ENCODE data around the gene INMT. TPM values are rescaled to one million over a fixed set of nuclear protein-coding genes. Genes with fewer than 3 reads are reported as not detected.

INMT gene
- total and polyA plus RNA-seq, 10 of the 15 experiments (the other 5 are each of a cell fraction or from before 2014, with no cell fraction given): 0.03 to 0.20 (median 0.10) TPM; not detected in 7

- H3K4me3 ChIP-seq: no peak overlapping the region
- RAD21 ChIA-PET (ENCODE audit: unreplicated experiment): no interaction called here
- intact Hi-C loops (cut with micrococcal nuclease; ENCODE audit: unreplicated experiment): no loop called here
- no peaks in the 10 kb centered on the region for H4K20me1 ChIP-seq (ENCODE audit: control insufficient read depth, insufficient read depth)
- no peak for DNase-seq (ENCODE audit: low read depth, low spot score)
- CTCF ChIA-PET: interaction anchor here (1.0 kb wide), 1 partner anchor 332 kb away, joined by 4 read pairs; no protein-coding TSS in a partner anchor
- WGBS (ENCODE audit: insufficient coverage, insufficient replicate concordance, low lambda C conversion rate, missing lambda C conversion rate): 75% methylated on average over 4 of the region's 4 CpGs
- SMC1A ChIA-PET (ENCODE audit: uncharacterized antibody, unreplicated experiment): interaction anchor here (1.0 kb wide), 1 partner anchor 27 kb away, joined by 3 read pairs; no protein-coding TSS in a partner anchor
- H3K27me3 ChIP-seq (replicated peaks in 1 of 2; ENCODE audit: control insufficient read depth in 2 of 2, insufficient read depth in 2 of 2, low read length in 1 of 2): no peaks in the 10 kb centered on the region
- H3K4me2 ChIP-seq (ENCODE audit: control insufficient read depth, insufficient read depth): no peak overlapping the region
- no peaks in the 10 kb centered on the region for H3K79me2 ChIP-seq (ENCODE audit: control insufficient read depth, insufficient read depth, low read length)
- H3K27ac ChIP-seq (ENCODE audit: control insufficient read depth, insufficient read depth): no peak overlapping the region
- in situ Hi-C loops (cut with MboI): no loop called here
- POLR2A ChIA-PET: no interaction called here
- no peak overlapping the region for H3K9ac ChIP-seq (ENCODE audit: control insufficient read depth, insufficient read depth, low read length)
- FAIRE-seq: no peak
- no peak overlapping the region for H2AFZ ChIP-seq (ENCODE audit: control insufficient read depth, low read depth, low read length)
- H3K4me1 ChIP-seq (ENCODE audit: control insufficient read depth, insufficient read depth, low read length): no peaks in the 10 kb centered on the region
- no peak for ATAC-seq
- no peaks in the 10 kb centered on the region for H3K36me3 ChIP-seq (ENCODE audit: control insufficient read depth in 2 of 2, insufficient read depth in 2 of 2, low read length in 1 of 2)
- H3K9me3 ChIP-seq (replicated peaks; ENCODE audit: control insufficient read depth, insufficient read depth, low read length): no peaks in the 10 kb centered on the region
- TF ChIP-seq MEF2B (IDR thresholded peaks at IDR 0.05; ENCODE audit: partially characterized antibody, poor library complexity, severe bottlenecking) (no peak), ZBTB33 (IDR thresholded peaks at IDR 0.05) (no peak), KDM1A (IDR thresholded peaks at IDR 0.05; ENCODE audit: borderline replicate concordance) (no peak), RAD21 (IDR thresholded peaks at IDR 0.05; ENCODE audit: insufficient read depth, low read depth, low read length) (no peak), PAX8 (IDR thresholded peaks at IDR 0.05) (no peak), ZNF217 (IDR thresholded peaks at IDR 0.05) (no peak), BCL11A (IDR thresholded peaks at IDR 0.05; ENCODE audit: low read depth, low read length) (no peak), NR2C2 (IDR thresholded peaks at IDR 0.05; ENCODE audit: borderline replicate concordance, control insufficient read depth, insufficient read length, low read depth) (no peak), JUND (IDR thresholded peaks at IDR 0.05; ENCODE audit: low read depth, low read length) (no peak), JUNB (IDR thresholded peaks at IDR 0.05) (no peak), NBN (IDR thresholded peaks at IDR 0.05) (no peak), SP1 (IDR thresholded peaks at IDR 0.05; ENCODE audit: low read depth, low read length) (no peak), ZNF207 (IDR thresholded peaks at IDR 0.05; ENCODE audit: borderline replicate concordance) (no peak), NFIC (IDR thresholded peaks at IDR 0.05; ENCODE audit: low read depth, low read length) (no peak), CHD1 (IDR thresholded peaks at IDR 0.05; ENCODE audit: low read depth, low read length) (no peak), MEF2A (IDR thresholded peaks at IDR 0.05; ENCODE audit: insufficient read depth, low read depth, low read length) (no peak)
- BruUV-seq (replicated peaks): no TSS peak
These were observed 38.4 kb downstream of the INMT start for GRCh38 chr7:30790356-30790755.
